Esophagus squamous epithelium (tissue), 4 donors: ENCODE data around the gene NDUFB2.

Experiments
- CTCF ChIP-seq, 6 experiments: fragments of 450-650 bp in 4 of 6; fragments of 200-600 bp in 2 of 6; sonication (generic) in 2 of 6; IDR thresholded peaks; one replicate each; pipeline ENCODE4 v1.5.1; 2016 to 2019; ENCODE audit warnings: antibody characterized with exemption in 6 of 6, mild to moderate bottlenecking in 4 of 6, moderate library complexity in 4 of 6
- POLR2A ChIP-seq, 4 donors: fragments of 450-650 bp; IDR thresholded peaks; one replicate each; pipeline ENCODE4 v1.6.1; 2017; ENCODE audit warnings: antibody characterized with exemption in 4 of 4, mild to moderate bottlenecking in 4 of 4, moderate library complexity in 3 of 4

GRCh38 chr7:140659856-140660255 lies 36.7 kb upstream of the NDUFB2 start:
- no peak for TF ChIP-seq CTCF (IDR thresholded peaks at IDR 0.05)
- no peak for TF ChIP-seq POLR2A (IDR thresholded peaks at IDR 0.05)
